NCI-H69 (cell line): ENCODE measurements around the gene PIGC.

Experiments used
- DNase-seq: peaks from one replicate; lab custom pipeline; 2025; lab: John Stamatoyannopoulos, UW

Gene PIGC

GRCh38 chr1:172429331-172430127, 14.3 kb downstream of the PIGC start:
- peak; percentile 79 for DNase-seq

- no peak for DNase-seq
Measured at GRCh38 chr1:172427191-172427590, 16.7 kb downstream of the PIGC start.

GRCh38 chr1:172425339-172425738, 18.5 kb downstream of the PIGC start:
- no peak for DNase-seq

GRCh38 chr1:172423336-172423735, 20.5 kb downstream of the PIGC start:
- no peak for DNase-seq

GRCh38 chr1:172421974-172422604, 21.8 kb downstream of the PIGC start:
- DNase-seq: no peak

- DNase-seq: no peak
Measured at GRCh38 chr1:172420385-172420784, 23.5 kb downstream of the PIGC start, which contains the start of gene C1orf105. TSS of gene C1orf105 (plus strand) at chr1:172420685. CDS start at chr1:172420886, 201 bp downstream.

- DNase-seq: no peak
Measured at GRCh38 chr1:172417557-172417956, 26.3 kb downstream of the PIGC start.

GRCh38 chr1:172416496-172417035, 27.3 kb downstream of the PIGC start:
- DNase-seq: no peak

- DNase-seq: no peak
Measured at GRCh38 chr1:172414331-172414730, 29.5 kb downstream of the PIGC start.

- no peak for DNase-seq
Measured at GRCh38 chr1:172411791-172412338, 32.0 kb downstream of the PIGC start.

- DNase-seq: no peak
Measured at GRCh38 chr1:172410027-172410426, 33.8 kb downstream of the PIGC start.

GRCh38 chr1:172408958-172409357, 34.9 kb downstream of the PIGC start:
- no peak for DNase-seq

- DNase-seq: no peak
Measured at GRCh38 chr1:172406968-172407367, 36.9 kb downstream of the PIGC start.

GRCh38 chr1:172405912-172406311, 38.0 kb downstream of the PIGC start:
- DNase-seq: no peak

- no peak for DNase-seq
Measured at GRCh38 chr1:172404121-172404520, 39.7 kb downstream of the PIGC start.

GRCh38 chr1:172402878-172403569, 40.8 kb downstream of the PIGC start:
- no peak for DNase-seq

- DNase-seq: peak; percentile 44
Measured at GRCh38 chr1:172401892-172402291, 42.0 kb downstream of the PIGC start.

- DNase-seq: no peak
Measured at GRCh38 chr1:172401477-172401876, 42.4 kb downstream of the PIGC start.

GRCh38 chr1:172400722-172401105, 43.2 kb downstream of the PIGC start:
- no peak for DNase-seq

GRCh38 chr1:172399756-172400721, 43.8 kb downstream of the PIGC start:
- DNase-seq: peak; percentile 19
